GM03348 (cell line): Measurements from ENCODE around the gene GIMAP2.
"Not testable (repeated sequence)": the region's sequence is repeated elsewhere in the genome, so short reads cannot be mapped to it uniquely, and the experiment has no call there.

Experiments used
- DNase-seq: peaks from one replicate; pipeline ENCODE4 v3.0.0; 2012; ENCODE audit warnings: low spot score

Gene GIMAP2

DNA sequence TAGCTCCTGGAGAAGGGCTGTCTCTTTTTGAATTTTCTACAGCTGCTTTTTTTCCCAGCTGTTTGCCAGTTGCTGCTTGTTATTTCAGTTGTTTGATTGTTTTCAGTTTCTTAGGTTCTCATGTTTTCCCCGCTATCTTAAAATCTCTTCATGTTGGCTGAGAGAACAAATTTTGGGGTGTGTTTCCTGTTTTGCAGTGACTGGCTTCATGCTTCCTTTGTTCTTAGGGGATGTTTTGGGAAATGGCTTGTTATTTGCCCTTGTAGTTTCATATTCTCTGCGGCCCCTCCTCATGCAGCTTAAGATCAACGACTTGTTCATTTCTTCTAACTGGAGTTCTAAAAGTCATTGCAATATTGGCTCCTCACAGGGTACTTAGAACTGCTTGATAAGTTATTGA is 8.7 kb upstream of the GIMAP2 start:
- DNase-seq, result not testable (repeated sequence)

DNA sequence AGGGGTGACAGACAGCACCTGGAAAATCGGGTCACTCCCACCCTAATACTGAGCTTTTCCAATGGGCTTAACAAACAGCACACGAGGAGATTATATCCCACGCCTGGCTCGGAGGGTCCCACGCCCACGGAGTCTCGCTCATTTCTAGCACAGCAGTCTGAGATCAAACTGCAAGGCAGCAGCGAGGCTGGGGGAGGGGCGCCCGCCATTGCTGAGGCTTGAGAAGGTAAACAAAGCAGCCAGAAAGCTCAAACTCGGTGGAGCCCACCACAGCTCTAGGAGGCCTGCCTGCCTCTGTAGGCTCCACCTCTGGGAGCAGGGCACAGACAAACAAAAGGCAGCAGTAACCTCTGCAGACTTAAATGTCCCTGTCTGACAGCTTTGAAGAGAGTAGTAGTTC is 6.9 kb upstream of the GIMAP2 start:
- DNase-seq, result not testable (repeated sequence)

DNA sequence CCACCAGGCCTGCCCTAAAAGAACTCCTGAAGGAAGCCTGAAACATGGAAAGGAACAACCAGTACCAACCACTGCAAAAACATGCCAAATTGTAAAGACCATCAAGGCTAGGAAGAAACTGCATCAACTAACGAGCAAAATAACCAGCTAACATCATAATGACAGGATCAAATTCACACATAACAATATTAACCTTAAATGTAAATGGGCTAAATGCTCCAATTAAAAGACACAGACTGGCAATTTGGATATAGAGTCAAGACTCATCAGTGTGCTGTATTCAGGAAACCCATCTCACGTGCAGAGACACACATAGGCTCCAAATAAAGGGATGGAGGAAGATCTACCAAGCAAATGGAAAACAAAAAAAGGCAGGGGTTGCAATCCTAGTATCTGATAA is 5.1 kb upstream of the GIMAP2 start:
- not testable (repeated sequence) for DNase-seq

DNA sequence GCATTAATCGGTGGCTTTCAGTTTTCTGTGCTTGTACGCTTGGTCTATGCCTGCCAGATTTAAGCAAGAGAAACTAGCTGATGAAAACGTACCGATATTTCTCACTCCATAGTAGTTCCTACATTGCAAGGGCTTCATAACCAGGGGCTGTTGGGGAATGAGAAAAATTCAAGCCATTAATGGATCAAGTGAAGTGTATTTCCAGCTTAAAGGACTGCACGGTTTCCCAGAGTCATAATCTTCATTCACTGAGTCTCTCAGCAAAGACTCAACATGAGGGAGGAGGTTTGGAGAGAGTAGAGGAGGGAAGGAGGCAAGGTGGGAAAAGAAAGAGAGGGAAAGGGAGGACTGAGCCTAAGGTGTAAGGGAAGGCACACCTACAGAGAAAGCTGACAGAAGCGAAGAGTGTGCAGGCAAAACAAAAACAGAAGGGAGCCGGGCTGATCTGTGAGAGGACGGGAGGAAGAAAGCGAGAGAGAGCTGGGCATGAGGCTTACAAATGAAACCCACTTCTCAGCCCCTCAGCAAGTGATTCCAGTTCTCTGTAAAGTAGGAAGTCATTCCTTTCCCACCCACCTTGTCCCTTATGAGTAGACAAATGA is 625 bp downstream of the GIMAP2 start:
- peak; percentile 12 for DNase-seq

DNA sequence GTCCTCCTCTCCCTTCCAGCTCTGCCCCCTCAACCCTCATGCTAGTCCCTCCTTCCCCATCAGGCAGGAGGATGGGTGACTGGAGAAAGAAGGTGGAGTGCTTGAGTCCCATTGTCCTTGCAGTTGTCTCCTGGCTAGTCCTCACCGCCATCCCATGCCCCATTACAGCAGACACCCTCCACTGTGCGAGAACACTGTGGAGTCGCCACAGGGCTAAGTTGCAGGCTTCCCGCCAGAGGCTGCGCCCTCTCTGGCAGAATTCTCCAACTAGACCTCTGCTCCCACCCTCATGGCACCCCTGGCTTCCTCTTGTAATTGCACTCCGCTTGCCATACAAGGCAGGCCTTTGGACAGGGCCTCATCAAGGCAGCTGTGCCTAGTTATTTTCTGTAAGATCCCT is 3.1 kb downstream of the GIMAP2 start:
- no peak for DNase-seq

DNA sequence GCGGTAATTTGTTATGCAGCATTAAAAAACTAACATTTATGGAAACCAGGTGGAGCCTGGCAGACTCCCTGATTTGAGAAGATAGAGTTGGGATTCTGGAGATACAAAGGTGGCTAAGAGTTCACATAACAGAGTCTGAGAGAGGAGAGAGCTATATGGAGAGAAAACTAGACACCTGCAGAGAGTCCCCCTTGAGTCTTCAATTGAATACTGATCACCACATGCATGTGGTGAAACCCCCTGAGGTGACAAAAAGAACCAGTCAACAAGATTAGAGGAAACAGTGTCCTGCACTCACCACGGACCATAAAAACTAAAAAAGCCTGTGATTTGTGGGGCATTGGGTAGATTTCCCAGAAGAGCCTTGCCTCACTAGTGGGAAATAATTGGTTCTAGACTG is 10.1 kb downstream of the GIMAP2 start:
- no peak for DNase-seq

DNA sequence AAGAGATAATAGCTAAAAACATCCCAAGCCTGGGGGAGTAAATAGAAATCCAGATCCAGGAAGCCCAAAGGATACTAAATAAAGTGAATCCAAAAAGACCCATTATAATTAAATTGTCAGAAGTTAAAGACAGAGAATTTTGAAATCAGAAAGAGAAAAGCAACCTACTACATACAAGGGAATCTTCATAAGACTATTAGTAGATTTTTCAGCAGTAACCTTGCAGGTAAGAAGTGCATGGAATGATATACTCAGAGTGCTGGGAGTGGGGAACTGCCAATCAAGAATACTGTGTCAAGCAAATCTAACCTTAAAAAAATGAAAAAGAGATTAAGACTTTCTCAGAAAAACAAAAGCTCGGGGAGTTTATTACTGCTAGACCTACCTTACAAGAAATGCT is 17.7 kb downstream of the GIMAP2 start:
- DNase-seq, result no peak

DNA sequence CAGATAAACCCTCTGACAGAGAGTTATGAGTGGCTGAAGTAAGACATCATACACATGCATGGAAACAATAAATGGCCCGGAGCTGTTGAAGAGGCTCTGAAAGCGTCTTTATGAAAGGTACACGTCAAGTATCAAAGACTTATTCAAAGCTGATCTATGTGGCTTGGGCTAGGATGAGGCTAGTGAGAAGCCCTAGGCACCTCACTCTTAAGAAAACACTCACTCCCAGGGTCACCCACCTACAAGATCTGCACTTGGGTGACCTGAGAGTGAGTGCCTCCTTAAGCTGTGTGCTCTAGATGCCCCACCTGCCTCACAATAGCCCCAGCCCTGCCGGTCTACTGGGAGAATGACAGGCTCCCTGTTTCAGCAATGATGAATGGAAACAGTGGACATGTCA is 29.8 kb downstream of the GIMAP2 start:
- no peak for DNase-seq

DNA sequence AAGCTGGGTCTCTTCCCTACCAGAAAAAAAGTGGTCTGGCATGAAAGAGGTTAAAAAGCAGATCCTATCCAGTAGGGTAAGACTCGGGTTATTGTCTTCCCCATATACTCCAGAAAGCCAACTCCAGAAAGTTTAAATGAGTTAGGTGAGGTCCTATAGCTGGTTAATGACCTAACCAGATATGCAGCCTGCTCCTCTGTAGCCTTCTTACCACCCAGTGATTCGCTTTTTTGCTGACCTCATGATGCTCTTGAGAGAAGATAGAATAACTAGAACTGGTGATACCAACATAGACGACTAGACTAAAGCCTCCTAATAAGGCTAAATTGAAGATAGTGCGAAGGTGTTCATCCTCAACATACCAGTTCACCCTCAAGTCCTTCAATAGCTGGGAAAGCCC is 30.2 kb downstream of the GIMAP2 start:
- DNase-seq, result no peak

DNA sequence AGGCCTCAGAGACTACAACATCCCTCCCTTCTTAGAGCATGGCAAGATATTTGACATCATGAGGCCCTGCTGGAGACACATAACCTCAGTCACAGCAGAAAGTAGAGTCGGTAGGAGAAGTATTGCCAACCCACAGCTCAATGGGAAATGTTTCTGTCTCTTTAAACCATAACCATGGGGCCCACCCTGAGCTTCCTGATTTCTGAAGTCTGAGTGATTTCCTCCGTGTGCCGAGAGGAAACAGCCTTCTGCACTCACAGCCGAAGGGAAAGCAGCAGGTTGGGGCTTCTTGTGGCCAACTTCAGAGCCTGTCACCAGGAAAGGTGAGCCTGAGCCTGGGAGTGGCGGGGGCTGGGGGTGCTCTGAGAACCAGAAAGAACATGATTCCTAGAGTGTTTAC is 30.9 kb downstream of the GIMAP2 start, which contains the start of gene GIMAP1:
TSS of gene GIMAP1 (plus strand) at position 246 of the 400 bp plus-strand sequence. CDS start 2,435 bp downstream, outside the sequence.
- no peak for DNase-seq

DNA sequence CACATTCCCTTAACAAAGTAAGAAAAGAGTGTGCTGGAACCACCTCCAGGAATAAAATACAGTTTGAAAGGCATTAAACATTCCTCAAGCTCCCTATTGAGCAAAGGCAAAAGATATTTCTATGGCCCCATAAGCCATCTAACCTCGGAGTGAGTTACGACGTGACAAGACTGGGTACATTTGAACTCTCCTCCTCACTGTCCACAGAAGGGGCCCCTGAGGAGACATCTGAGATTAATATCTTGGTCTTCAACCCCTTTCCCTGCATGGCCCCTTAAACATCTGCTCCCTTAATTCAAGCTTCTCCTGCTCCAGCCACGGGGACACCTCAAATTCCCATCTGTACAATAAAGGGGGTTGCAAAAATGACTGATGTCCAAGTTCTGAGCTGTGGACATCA is 31.4 kb downstream of the GIMAP2 start:
- DNase-seq, result no peak

DNA sequence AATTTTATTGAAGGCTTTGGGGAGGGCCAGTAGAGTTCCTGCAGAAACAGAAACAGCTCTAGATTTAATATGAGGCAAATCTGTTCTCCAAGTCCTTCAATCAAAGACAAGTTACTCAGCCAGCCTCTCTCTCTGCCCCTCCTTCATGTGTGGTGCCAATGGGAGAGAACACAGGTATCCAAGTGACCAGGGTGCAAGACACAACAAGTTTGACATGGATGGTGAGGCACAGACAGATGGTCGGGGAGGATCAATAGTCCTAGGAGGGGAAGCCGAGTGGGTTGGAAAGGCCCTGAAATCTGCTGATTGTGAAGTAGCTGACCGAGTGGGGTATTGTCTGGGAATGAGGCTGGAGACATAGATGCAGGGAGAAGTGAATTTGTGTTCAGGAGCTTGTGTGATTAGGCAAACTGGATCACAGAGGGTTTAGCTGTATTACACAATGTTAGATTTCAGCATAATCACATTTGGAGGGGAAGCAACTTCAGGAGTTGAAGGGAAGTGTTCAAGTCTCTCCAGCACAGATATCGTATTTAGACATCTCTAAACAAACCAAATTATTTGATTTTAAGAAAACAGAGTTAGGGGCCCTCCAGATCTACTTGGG is 32.4 kb downstream of the GIMAP2 start:
- DNase-seq, result no peak

DNA sequence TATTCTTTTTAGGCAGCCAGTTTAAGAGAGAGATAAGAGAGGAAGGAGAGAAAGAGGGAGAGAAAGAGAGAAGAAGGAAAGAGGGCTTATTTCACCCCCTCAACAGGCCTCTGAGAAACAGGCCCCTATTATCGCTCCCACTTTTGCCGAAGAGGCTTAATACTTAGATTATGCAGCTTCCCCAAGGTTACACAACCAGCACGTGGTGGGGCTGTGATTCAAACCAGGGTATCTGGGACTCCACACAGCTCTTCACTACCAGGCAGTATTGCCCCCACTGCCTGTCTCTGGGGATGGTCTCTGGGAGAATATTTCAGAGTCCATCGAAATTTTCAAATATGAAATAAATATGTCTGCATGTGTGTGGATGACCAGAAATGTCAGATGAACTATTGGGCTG is 33.9 kb downstream of the GIMAP2 start:
- no peak for DNase-seq

DNA sequence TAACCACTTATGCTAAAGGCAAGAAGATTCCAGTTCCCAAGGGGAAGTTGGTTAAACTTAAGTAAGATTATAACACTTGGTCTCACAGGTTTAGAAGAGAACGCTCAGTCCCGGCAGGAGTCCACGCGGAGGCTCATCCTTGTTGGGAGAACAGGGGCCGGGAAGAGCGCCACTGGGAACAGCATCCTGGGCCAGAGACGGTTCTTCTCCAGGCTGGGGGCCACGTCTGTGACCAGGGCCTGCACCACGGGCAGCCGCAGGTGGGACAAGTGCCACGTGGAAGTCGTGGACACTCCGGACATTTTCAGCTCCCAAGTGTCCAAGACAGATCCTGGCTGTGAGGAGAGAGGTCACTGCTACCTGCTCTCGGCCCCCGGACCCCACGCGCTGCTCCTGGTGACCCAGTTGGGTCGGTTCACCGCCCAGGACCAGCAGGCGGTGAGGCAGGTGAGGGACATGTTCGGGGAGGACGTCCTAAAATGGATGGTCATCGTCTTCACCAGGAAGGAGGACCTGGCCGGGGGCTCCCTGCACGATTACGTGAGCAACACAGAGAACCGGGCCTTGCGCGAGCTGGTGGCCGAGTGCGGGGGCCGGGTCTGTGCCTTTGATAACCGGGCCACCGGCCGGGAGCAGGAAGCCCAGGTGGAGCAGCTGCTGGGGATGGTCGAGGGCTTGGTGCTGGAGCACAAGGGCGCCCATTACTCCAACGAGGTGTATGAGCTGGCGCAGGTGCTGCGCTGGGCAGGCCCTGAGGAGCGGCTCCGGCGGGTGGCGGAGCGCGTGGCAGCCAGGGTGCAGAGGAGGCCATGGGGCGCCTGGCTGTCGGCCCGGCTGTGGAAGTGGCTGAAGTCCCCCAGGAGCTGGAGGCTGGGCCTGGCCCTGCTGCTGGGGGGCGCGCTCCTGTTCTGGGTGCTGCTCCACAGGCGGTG is 34.7 kb downstream of the GIMAP2 start:
- no peak for DNase-seq

DNA sequence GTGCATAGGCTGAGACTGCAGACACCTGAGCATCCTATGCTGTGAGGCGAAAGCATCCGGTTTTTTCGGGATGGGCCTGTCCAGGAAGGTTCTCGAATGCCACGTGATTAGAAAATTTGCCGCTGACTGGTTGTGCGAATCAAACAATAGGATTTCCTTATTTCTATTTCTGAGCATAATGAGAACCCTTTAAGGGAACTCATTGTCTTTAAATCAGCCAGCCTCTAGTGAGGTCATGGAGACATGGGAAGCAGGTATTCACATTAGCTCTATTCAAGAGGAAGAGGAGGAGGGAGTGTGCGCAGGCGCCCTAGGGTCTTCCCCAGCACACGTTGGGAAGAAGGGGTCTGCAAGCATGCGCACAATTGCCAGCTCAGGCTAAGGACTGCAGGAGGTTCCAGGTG is 36.5 kb downstream of the GIMAP2 start:
- DNase-seq, result no peak

DNA sequence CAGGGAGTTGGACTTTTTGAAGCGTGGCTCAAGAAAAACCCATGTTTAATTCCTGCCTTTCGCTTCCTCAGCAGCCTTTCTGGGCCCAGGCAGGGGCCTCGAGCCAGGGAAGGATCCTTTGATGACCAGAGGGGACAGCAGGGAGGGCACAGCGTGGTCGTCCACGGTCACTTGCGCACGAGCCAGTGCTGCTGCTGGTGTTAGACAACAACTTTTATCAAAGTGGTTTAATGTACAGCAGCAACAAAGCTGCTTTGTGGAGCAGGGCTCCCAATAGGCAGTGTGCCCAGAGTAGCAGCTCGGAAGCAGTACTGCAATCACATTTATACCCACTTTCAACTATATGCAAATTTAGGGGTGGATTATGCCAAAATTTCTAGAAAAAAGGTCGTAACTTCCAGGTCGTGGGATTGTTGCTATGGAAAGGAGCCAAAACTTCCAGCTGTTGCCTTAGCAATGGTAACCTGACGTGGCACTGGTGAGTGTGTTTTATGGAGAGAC is 37.0 kb downstream of the GIMAP2 start:
- no peak for DNase-seq

DNA sequence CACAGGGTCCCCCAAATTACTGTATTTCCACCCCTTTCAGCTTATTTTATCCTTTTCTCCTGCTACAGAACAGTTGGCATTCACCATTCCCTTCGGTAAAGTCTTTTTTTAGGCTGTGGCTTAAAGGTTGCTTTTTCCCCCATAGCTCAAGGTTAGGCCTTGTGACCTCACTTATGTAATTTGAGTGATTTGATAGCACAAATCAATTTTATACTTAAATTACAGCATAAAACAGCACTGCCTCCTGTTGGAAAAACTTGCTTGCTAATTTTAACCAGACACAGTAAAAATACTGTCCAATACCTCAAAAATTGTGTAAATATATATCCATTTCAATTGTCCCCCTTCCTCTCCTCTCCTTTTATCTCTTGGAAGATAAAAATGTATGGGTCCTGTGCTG is 38.0 kb downstream of the GIMAP2 start:
- DNase-seq, result no peak

DNA sequence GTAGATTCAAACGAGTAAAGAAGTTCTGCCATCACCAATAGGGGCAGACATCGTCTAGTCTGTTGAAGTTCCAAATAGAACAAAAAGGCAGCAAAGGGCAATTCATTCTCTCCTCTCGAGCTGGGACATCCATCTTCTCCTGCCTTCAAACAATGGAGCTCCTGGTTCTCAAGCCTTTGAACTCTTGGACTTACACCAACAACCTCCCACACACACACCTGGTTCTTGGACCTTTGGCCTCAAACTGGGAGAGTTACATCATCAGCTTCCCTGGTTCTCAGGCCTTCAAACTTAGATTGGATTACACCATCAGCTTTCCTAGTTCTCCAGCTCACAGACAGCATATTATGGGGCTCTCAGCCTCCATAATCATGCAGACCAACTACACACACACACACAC is 41.9 kb downstream of the GIMAP2 start:
- DNase-seq, result no peak

DNA sequence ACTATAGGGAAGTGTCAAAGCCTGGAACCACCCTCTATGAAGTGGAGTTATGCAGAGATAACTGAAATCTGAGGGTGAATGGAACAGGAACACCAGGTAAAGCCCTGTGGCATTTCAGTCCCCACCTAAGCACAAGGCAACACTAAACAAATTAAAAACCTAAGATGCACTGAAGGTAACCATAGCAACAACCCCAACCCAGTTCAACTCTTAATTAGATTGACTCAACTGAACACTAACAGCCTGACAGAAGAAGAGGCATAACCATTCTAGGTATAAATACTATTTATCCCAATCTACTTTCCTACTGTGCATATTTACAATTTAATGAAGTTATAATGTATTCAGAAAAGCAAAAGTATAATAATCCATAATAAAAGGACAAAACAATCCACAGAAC is 42.5 kb downstream of the GIMAP2 start:
- no peak for DNase-seq

DNA sequence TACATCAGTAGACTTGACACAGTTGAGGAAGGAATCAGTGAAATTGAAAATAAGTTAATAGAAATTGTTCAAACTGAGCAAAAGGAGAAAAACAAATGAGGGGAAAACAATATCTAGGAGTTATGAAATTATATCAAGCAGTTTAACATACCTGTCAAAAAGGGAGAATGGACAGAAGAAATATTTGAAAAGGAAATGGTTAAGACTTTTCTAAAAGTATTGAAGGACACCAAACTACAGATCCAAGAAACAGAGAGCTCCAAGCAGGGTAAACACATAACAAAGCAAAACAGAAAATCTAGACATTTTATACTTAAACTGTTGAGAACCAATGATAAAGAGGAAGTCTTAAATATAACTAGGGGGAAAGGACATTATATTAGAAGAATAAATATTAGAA is 43.1 kb downstream of the GIMAP2 start:
- DNase-seq, result no peak

DNA sequence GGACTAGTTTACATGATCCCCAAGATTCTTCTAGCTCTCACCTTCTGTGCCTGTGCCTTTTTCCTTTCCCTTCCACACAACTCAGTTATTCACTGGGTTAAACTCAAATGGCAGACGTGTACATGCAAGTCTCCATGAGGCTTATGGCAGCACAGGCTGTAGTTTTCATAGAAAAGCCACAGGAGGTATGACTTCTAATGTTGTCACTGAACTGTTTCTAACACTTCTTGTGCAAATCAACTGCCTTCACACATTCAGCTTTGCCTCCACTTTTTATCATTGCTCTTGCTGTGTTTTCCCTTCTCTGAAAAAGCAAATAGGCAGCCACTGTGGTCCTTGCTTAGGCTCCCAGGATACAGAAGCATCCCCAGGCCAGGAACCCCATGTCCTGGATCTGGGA is 46.4 kb downstream of the GIMAP2 start:
- DNase-seq, result no peak

DNA sequence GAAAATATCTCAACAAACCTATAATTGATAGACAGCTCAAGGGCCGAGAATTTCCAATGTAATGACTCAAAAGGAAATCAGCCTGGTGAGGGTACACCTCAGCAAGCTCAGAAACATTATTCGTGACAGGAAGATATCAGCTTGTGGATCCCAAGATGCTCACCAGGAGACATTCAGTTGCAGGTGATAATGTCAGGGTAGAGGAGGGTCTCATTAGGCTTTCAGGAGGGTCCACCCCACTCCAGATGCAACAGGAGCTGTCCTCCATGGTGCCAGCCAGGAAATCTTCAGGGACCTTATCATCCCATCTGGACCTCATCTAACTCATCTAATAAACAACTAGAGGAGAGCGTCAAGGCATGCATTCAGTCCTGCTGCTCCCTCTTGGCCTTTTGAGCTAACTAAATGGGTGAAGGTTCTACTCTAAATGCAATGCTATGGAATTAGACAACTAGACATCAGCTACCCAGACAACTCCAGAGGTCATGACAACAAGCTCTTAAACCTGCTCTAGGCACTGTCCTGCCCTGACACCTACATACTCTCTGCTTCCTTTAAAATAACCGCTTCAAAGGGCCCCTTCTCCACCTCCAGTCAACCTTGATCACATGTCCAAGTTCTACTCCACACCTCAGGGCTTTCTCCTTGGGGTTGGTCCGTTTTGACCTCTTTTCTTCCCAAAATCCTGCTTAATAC is 47.4 kb downstream of the GIMAP2 start:
- DNase-seq, result no peak
